BJ (cell line): ENCODE results near the gene IL19. TPM values are rescaled to one million over a fixed set of nuclear protein-coding genes. Genes with fewer than 3 reads are reported as not detected.

ENCODE experiments used
- CTCF ChIA-PET: fragments of 350-600 bp; formaldehyde crosslinking; extraction: SDS; loops from one replicate; lab custom pipeline; 2021; ENCODE audit warnings: antibody characterized with exemption, inconsistent platforms; lab: Yijun Ruan, JAX
- POLR2A ChIA-PET: fragments of 300-600 bp; sonication (Branson Sonifier 250); formaldehyde crosslinking; extraction: SDS; loops from one replicate; lab custom pipeline; 2021; ENCODE audit warnings: antibody characterized with exemption; lab: Charles Lee
- DNase-seq: peaks from one replicate; pipeline ENCODE4 v3.0.0-alpha.2; 2011; ENCODE audit warnings: low read depth
- H3K27me3 ChIP-seq: 2 replicates; pipeline ENCODE4 v1.6.0; 2011; ENCODE audit warnings: low read length; ENCODE audit not compliant: control insufficient read depth, insufficient read depth
- H3K36me3 ChIP-seq: 2 replicates; pipeline ENCODE4 v1.5.1; 2011; ENCODE audit warnings: low read length; ENCODE audit not compliant: control insufficient read depth, insufficient read depth
- H3K4me3 ChIP-seq: 2 replicates; pipeline ENCODE4 v1.5.1; 2011; ENCODE audit warnings: low read depth, mild to moderate bottlenecking, control low read depth, low read length
- polyA plus RNA-seq: library from polyadenylated mRNA; depleted of rRNA; stranded (reverse); fragments of >200 nt; gene quantifications from 2 replicates; pipeline ENCODE4 v1.2.3, GENCODE V29; 2011
- TF ChIP-seq, protein P1 (sequence below): IDR thresholded peaks from 2 replicates; pipeline ENCODE4 v1.5.1; 2011; ENCODE audit warnings: low read depth, mild to moderate bottlenecking, control low read depth, inconsistent platforms, low read length, moderate library complexity; ENCODE audit not compliant: insufficient read depth

The IL19 gene
- polyA plus RNA-seq, 1 experiment: not detected

DNA sequence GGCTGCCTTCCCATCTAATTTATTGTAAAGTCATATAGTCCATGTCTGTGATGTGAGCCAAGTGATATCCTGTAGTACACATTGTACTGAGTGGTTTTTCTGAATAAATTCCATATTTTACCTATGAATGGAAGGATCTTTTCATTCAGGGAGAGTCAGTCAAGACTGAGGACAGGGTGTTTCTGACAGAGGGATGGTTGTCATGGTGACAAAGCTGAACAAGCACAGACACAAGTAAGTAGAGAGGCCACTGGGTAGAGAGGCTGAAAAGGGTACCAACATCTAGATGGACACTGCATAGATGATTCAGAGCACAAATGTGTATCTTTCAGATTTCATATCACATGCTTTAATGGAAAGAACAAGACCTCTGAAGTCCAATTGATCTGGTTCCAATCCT, 72.3 kb downstream of the IL19 start:
- ChIA-PET CTCF (interaction anchor here (0.9 to 1.2 kb wide), 2 partner anchors 33 to 108 kb away, joined by 3 read pairs; no protein-coding TSS in a partner anchor), POLR2A (interaction anchor here (0.6 kb wide), 2 partner anchors 190 to 233 kb away, joined by 3 read pairs; partner anchors contain the start of gene C1orf116)
- H3K36me3 ChIP-seq: no peaks in the 10 kb centered on the region
- TF ChIP-seq, protein P1, sequence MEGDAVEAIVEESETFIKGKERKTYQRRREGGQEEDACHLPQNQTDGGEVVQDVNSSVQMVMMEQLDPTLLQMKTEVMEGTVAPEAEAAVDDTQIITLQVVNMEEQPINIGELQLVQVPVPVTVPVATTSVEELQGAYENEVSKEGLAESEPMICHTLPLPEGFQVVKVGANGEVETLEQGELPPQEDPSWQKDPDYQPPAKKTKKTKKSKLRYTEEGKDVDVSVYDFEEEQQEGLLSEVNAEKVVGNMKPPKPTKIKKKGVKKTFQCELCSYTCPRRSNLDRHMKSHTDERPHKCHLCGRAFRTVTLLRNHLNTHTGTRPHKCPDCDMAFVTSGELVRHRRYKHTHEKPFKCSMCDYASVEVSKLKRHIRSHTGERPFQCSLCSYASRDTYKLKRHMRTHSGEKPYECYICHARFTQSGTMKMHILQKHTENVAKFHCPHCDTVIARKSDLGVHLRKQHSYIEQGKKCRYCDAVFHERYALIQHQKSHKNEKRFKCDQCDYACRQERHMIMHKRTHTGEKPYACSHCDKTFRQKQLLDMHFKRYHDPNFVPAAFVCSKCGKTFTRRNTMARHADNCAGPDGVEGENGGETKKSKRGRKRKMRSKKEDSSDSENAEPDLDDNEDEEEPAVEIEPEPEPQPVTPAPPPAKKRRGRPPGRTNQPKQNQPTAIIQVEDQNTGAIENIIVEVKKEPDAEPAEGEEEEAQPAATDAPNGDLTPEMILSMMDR: no peak
- no peak for DNase-seq
- no peaks in the 10 kb centered on the region for H3K27me3 ChIP-seq
- H3K4me3 ChIP-seq: no peak overlapping the region

DNA sequence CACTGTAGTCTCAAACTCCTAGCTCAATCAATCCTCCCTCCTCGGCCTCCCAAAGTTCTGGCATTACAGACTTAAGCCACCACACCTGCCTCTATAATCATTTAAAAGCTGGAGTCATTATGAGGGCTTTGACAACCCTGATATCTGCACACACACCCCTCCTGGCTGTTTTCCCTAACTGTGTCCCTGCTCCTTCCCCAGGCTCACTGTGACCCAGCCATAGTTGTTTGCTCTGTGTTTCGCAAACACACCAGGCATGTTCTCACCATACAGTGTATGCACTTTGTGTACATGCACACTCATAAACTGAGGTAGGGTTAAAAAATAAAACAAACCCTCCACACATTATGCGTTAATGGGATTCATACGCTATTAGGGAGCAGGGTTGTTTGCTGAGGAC, 73.1 kb downstream of the IL19 start:
- POLR2A ChIA-PET: interaction anchor here (0.6 kb wide), 1 partner anchor 232 kb away, joined by 3 read pairs; no protein-coding TSS in a partner anchor
- no peak for DNase-seq
- H3K36me3 ChIP-seq: no peaks in the 10 kb centered on the region
- H3K27me3 ChIP-seq: no peaks in the 10 kb centered on the region
- H3K4me3 ChIP-seq: no peak overlapping the region
- TF ChIP-seq, protein P1: no peak
- CTCF ChIA-PET: interaction anchor here (0.9 to 1.3 kb wide), 3 partner anchors 34 to 109 kb away, joined by 3 to 4 read pairs (median 3); no protein-coding TSS in a partner anchor

DNA sequence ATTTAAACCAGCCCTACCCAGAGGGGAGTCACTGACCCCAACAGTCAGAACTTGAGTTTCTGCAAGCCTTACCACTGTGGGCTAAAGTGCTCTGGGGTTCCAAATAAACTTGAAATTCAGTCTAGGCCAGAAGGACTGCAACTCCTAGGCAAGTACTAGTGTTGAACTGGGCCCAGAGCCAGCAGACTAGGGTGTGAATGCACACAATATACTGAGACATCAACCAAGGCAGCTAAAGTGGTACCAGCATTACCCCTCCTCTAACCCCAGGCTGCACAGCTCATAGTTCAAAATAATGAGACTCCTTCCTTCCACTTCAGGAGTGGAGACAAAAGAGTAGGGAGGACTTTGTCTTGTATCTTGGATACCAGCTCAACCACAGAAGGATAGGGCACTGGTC, 75.9 kb downstream of the IL19 start:
- Histone ChIP-seq H3K4me3 (no peak overlapping the region), H3K36me3 (no peaks in the 10 kb centered on the region), H3K27me3 (no peaks in the 10 kb centered on the region)
- TF ChIP-seq, protein P1: no peak
- ChIA-PET CTCF (interaction anchor here (1.1 to 1.5 kb wide), 2 partner anchors 11 to 203 kb away, joined by 3 to 4 read pairs; no protein-coding TSS in a partner anchor), POLR2A (no interaction called here)
- no peak for DNase-seq

GRCh38 chr1:206847337-206847834, 76.8 kb downstream of the IL19 start:
- ChIA-PET POLR2A (no interaction called here), CTCF (interaction anchor here (1.1 to 1.6 kb wide), 2 partner anchors 38 to 202 kb away, joined by 3 to 7 read pairs; no protein-coding TSS in a partner anchor)
- no peak for DNase-seq
- Histone ChIP-seq H3K27me3 (no peaks in the 10 kb centered on the region), H3K4me3 (no peak overlapping the region), H3K36me3 (no peaks in the 10 kb centered on the region)
- TF ChIP-seq, protein P1: no peak

DNA sequence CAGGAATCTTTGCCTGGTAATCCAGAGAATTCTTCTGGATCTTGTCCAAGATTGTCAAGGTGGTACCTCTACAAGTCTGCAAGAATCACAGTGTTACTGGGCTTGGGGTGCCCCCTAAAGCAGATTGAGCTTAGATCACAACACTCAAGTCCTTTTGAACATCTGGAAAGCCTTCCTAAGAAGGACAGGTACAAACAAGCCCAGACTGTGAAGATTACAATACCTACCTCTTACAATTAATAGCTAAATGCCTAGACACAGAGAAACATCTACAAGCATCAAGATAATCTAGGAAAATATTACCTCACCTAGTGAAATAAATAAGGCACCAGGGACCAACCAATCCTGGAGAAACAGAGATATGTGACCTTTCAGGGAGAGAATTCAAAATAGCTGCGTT, 77.4 kb downstream of the IL19 start:
- CTCF ChIA-PET: interaction anchor here (0.8 to 1.6 kb wide), 2 partner anchors 39 to 64 kb away, joined by 3 to 7 read pairs; no protein-coding TSS in a partner anchor
- POLR2A ChIA-PET: interaction anchor here (0.6 kb wide), 1 partner anchor 1295 kb away, joined by 7 read pairs; no protein-coding TSS in a partner anchor
- no peak for DNase-seq

More for the DNA sequence above, 77.4 kb downstream of the IL19 start:
- Histone ChIP-seq H3K4me3 (no peak overlapping the region), H3K27me3 (no peaks in the 10 kb centered on the region), H3K36me3 (no peaks in the 10 kb centered on the region)
- TF ChIP-seq, protein P1: no peak
